GM15510 (cell line): ENCODE results near the gene ZNF385C.

Source experiments
- POLR2A ChIP-seq: IDR thresholded peaks from 3 replicates; pipeline ENCODE4 v1.6.1; 2011; ENCODE audit warnings: borderline replicate concordance; ENCODE audit not compliant: insufficient read length; ENCODE audit errors: extremely low read depth

The ZNF385C gene

DNA sequence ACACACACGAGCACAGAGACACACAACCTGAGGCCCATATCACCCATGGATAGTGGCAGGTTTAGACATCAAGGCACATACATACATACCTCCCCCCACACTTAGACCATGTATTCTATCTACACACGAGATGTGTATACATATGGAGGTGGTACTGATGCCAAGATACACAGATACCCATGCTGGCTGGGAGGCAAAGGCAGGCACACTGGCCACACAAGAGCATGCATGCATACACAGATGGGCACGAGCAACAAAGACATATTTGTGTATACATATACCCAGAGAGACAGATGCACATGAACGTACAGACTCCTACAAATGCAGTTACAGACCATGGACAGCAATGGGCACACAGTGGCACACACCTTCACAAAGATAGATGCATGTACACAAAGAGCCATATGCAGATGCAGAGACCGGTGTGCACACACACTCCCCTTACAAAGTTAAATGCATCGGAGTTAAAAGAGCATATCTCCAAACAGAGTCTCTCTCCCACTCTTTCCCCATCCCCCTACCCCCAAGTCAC, 45.9 kb downstream of the ZNF385C start:
- TF ChIP-seq POLR2A = no peak

- no peak for TF ChIP-seq POLR2A
Measured at GRCh38 chr17:42051645-42052044, 46.6 kb downstream of the ZNF385C start.

DNA sequence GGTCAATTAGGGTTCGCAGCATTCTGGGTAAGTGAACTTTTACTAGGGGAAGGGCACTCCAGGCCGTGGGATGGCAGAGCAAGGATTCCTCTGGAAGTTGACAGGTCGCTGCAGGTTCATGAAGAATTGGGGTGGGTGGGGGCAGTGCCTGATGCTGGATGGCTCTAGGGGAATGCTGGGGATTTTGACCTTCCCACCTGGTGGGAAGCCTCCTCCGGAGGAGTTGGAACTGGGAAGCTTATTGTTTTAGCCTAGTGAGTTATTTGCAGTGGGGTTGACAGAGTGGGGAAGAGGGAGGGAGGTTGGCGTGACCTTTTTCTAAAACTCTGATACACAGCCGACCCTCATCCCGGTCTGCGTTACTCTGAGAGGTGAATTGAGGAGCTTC, 47.3 kb downstream of the ZNF385C start:
- TF ChIP-seq POLR2A = no peak

- TF ChIP-seq POLR2A = no peak
Measured at GRCh38 chr17:42050393-42051012, 47.8 kb downstream of the ZNF385C start, which contains the start of gene C17orf113. Gene C17orf113 (minus strand): TSS chr17:42050601. CDS start chr17:42043376, 7,225 bp downstream.

GRCh38 chr17:42049834-42050392, 48.4 kb downstream of the ZNF385C start:
- no peak for TF ChIP-seq POLR2A

- no peak for TF ChIP-seq POLR2A
Measured at GRCh38 chr17:42047343-42047742, 50.9 kb downstream of the ZNF385C start.

- no peak for TF ChIP-seq POLR2A
Measured at GRCh38 chr17:42045719-42046118, 52.6 kb downstream of the ZNF385C start.

DNA sequence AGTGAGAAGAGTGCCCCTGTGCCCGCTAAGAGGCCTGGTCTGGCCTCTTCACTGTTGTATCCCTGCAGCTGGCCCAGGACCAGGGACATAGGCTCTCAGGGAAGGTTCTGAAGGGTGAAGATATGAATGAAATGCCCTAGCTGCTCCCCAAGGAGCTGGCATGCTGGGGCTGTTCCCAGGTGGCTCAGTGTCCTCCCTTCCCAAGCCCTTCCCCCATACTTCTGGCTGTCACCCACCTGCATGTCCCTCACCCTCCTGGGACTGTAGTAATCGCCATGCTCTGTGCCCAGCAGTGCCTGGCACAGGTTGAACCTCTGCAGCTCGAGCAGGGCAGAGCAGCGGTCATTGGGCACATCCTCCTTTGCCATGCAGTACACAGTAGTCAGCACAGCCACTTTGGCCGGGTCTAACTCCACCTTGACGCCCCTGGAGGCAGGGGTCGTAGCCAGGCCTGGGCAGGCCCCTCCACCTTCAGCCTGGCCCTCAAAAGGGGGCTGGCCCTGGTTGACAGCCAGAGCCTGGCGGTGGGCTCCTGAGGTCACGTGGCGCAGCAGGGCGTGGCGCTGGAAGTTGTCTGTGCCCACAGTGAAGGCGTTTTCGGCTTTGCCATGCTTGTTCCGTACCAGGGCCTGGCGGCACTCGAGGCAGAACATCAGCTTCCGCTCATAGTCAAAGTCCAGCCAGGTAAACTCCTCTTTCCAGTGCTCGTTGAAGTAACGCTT, 55.5 kb downstream of the ZNF385C start:
- no peak for TF ChIP-seq POLR2A

- TF ChIP-seq POLR2A = no peak
Measured at GRCh38 chr17:42041619-42042018, 56.7 kb downstream of the ZNF385C start.

DNA sequence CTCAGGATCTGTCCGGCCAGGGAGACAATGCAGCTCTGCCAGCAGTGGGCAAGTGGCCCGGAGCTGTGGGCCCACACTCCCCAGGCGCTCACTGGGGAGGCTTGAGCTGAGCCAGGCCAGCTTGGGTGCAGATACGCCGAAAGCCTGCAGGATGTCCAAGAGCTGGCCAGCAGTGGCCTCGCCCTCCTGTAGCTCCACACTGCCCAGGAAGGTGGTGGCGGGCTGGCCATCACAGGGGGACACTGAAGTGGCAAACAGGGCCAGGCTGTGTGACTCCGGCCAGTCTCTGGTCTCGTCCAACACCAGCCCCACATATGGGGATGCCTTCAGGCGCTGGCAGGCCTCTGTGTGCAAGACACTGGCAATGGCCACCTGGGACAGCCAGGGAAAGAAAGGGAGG, 57.5 kb downstream of the ZNF385C start:
- TF ChIP-seq POLR2A = no peak

- TF ChIP-seq POLR2A = no peak
Measured at GRCh38 chr17:42039794-42040763, 58.2 kb downstream of the ZNF385C start.

DNA sequence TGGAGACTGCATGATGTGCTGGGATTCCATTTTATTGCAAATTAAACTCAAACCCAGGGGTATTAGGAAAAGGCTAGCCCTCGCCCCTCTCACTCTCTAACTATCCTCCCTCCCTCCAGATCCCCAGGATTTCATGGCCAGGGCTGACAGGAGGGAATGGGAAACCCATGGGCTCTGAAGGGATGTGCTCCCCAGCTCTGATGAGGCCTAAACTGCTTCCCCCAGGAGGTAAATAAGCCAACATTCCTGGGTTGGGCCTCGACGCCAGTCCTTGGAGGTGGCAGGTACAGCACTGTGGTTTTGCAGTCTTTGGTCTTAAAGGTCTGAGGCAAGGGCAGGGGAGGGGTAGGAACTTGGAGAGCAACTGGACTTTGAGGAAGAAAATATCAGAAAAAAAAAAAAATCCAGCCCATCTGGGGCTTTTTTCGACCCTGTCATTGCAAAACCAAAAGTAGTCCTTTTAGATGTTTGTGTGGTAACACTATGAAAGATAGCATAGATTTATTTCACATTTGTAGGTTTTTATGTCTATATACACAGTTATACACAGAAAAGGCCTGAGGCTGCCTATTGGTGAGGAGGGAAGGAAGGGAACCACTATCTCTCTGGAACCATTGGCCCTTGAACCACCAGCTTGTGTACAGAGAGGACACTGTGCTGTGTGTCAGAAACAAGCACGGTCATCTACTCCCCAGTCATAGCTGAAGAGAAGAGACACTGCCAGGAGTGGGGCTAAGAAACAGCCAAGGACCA, 59.9 kb downstream of the ZNF385C start:
- TF ChIP-seq POLR2A = no peak

DNA sequence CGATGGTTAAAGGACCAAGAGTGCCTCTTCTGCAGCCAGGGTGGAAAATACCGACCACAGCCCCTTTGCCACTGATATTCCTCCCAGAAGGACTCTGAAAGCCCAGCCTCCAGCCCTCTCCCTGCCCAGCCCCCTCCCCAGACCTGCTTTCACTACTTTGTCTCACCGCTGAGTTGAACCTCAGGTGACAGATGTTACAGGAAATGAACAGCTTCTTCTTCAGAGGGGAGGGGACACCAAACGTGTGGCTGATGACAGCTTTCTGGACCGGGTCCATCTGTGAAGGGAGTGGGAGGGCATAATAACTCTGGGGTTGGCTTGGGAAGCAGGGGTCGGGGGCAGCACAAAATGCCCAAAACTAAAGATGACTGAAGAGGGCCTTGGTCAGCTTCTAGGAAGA, 64.2 kb downstream of the ZNF385C start:
- no peak for TF ChIP-seq POLR2A

GRCh38 chr17:42031584-42031983, 66.7 kb downstream of the ZNF385C start:
- TF ChIP-seq POLR2A = no peak

GRCh38 chr17:42028791-42029127, 69.5 kb downstream of the ZNF385C start:
- TF ChIP-seq POLR2A = no peak
